M059J (cell line): ENCODE results near the gene CDT1. TPM values are rescaled to one million over a fixed set of nuclear protein-coding genes. Genes with fewer than 3 reads are reported as not detected.
A peak's percentile ranks its signal among the peaks of the same experiment; 100 is the strongest.

ENCODE experiments used
- DNase-seq: peaks from one replicate; pipeline ENCODE4 v3.0.0-alpha.2; 2012; ENCODE audit warnings: low read depth
- total RNA-seq: library from RNA; depleted of rRNA; stranded (reverse); fragments of >200 nt; shearing (Covaris generic); gene quantifications from 2 replicates; pipeline ENCODE4 v1.2.3, GENCODE V29; 2014; rRNA removed

The CDT1 gene
- total RNA-seq, 1 experiment from 2014 or later: 44.4 TPM

GRCh38 chr16:88856122-88856827 lies 52.7 kb downstream of the CDT1 start:
- DNase-seq: no peak

- peak; percentile 89 for DNase-seq
Measured at GRCh38 chr16:88856828-88857727, 53.5 kb downstream of the CDT1 start, which contains the start of the genes GALNS and TRAPPC2L. TSS of gene GALNS (minus strand) at chr16:88856947. CDS start at chr16:88856877, 70 bp downstream. TSS of gene TRAPPC2L (plus strand) at chr16:88857127. CDS start at chr16:88857151, 24 bp downstream.

DNA sequence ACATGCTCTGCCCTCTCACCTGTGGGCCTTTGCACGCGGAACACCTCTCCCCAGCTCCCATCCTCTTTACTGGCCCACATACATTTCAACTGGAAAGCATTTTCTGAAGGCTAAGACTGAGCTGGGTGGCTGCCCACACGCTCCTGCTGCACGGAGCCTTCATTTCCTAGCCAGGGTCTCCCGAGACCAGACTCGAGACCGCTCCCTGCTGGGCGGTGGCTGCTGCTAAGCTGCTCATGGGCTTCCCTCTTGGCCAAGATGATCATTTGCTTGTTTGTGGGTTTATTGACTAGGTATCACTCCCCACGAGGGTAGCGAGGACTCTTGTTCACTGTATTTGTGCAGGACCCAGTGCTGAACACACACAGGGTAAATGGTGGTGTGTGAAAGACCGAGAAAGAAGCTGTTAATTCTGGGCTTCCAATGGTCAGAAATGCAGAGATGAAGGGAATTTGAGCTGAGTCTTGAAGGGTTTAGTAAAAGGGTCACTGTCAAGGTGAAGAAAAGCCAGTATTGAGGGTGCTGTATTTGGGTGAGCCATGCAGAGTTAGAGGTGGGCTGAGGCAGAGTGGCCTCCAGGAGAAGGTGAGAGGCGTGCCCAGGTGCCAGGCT lies 54.2 kb downstream of the CDT1 start:
- DNase-seq: peak; percentile 62

Other genes starting within 250 kb of the CDT1 start
- 13.3 and 20.4 TPM in 2 replicates for gene ZC3H18, start 233.4 kb upstream of the CDT1 start, total RNA-seq
- not detected in 2 replicates for gene IL17C, start 165.2 kb upstream of the CDT1 start, total RNA-seq
- gene CYBA, start 152.7 kb upstream of the CDT1 start, total RNA-seq: not detected in 2 replicates
- 39.9 and 42.4 TPM in 2 replicates for gene MVD, start 140.7 kb upstream of the CDT1 start, total RNA-seq
- not detected in 2 replicates for gene SNAI3, start 117.3 kb upstream of the CDT1 start, total RNA-seq
- gene RNF166, start 97.4 kb upstream of the CDT1 start, total RNA-seq: 18.2 and 26.5 TPM in 2 replicates
- gene CTU2, start 97.3 kb upstream of the CDT1 start, total RNA-seq: 11.1 and 16.2 TPM in 2 replicates
- 49.1 and 89.6 TPM in 2 replicates for gene PIEZO1, start 18.6 kb upstream of the CDT1 start, total RNA-seq
- 136 and 151 TPM in 2 replicates for gene APRT, start 8.1 kb downstream of the CDT1 start, total RNA-seq
- 28.9 and 34.1 TPM in 2 replicates for gene GALNS, start 53.2 kb downstream of the CDT1 start, total RNA-seq
- 36.8 and 48.4 TPM in 2 replicates for gene TRAPPC2L, start 53.3 kb downstream of the CDT1 start, total RNA-seq
- gene PABPN1L, start 62.9 kb downstream of the CDT1 start, total RNA-seq: not detected in 2 replicates
- not detected in 2 replicates for gene CBFA2T3, start 173.4 kb downstream of the CDT1 start, total RNA-seq